Endothelial cell of umbilical vein (primary cell): ENCODE data around the gene AKT1.

Source experiments
- EZH2 ChIP-seq: IDR thresholded peaks from 2 replicates; pipeline ENCODE4 v1.6.1; 2012; ENCODE audit warnings: borderline replicate concordance, low read depth, mild to moderate bottlenecking, moderate library complexity, low read length, inconsistent platforms; ENCODE audit not compliant: severe bottlenecking
- JUN ChIP-seq: IDR thresholded peaks from 2 replicates; pipeline ENCODE4 v1.6.1; 2011; ENCODE audit warnings: borderline replicate concordance, low read depth; ENCODE audit not compliant: insufficient read length, insufficient read depth
- MYC ChIP-seq: IDR thresholded peaks from one replicate; pipeline ENCODE4 v1.6.1; 2011; ENCODE audit warnings: mild to moderate bottlenecking, low read depth, low read length
- POLR2A ChIP-seq: IDR thresholded peaks from 2 replicates; pipeline ENCODE4 v1.6.1; 2012; ENCODE audit warnings: low read depth, mild to moderate bottlenecking, control low read depth, low read length
- POLR2AphosphoS5 ChIP-seq: IDR thresholded peaks from 2 replicates; pipeline ENCODE4 v1.6.1; 2012; ENCODE audit warnings: low read depth, mild to moderate bottlenecking, control low read depth, low read length, moderate library complexity; ENCODE audit not compliant: insufficient read depth
- TF ChIP-seq, protein P1 (sequence below), 2 donors: IDR thresholded peaks; 1 replicate in 1 of 2; 2 replicates in 1 of 2; pipeline ENCODE4 v1.5.1; 2011; ENCODE audit warnings: low read length in 2 of 2, mild to moderate bottlenecking in 2 of 2, moderate library complexity in 2 of 2, control low read depth in 1 of 2, inconsistent platforms in 1 of 2, low read depth in 1 of 2; ENCODE audit not compliant: insufficient read depth in 1 of 2; ENCODE audit errors: extremely low read depth in 1 of 2
- TF ChIP-seq, protein P2 (sequence below): IDR thresholded peaks from 2 replicates; pipeline ENCODE4 v1.6.1; 2011; ENCODE audit not compliant: insufficient read depth, insufficient read length

GRCh38 chr14:104786726-104787675, 8.5 kb downstream of the AKT1 start:
- no peak for TF ChIP-seq JUN
- TF ChIP-seq, protein P1, sequence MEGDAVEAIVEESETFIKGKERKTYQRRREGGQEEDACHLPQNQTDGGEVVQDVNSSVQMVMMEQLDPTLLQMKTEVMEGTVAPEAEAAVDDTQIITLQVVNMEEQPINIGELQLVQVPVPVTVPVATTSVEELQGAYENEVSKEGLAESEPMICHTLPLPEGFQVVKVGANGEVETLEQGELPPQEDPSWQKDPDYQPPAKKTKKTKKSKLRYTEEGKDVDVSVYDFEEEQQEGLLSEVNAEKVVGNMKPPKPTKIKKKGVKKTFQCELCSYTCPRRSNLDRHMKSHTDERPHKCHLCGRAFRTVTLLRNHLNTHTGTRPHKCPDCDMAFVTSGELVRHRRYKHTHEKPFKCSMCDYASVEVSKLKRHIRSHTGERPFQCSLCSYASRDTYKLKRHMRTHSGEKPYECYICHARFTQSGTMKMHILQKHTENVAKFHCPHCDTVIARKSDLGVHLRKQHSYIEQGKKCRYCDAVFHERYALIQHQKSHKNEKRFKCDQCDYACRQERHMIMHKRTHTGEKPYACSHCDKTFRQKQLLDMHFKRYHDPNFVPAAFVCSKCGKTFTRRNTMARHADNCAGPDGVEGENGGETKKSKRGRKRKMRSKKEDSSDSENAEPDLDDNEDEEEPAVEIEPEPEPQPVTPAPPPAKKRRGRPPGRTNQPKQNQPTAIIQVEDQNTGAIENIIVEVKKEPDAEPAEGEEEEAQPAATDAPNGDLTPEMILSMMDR (IDR thresholded peaks at IDR 0.05; ENCODE audit: extremely low read depth in 1 of 2, insufficient read depth in 1 of 2, low read depth in 1 of 2, low read length in 2 of 2): no peak
- TF ChIP-seq POLR2AphosphoS5: no peak
- no peak for TF ChIP-seq EZH2
- no peak for TF ChIP-seq POLR2A
- no peak for TF ChIP-seq MYC
- TF ChIP-seq, protein P2, sequence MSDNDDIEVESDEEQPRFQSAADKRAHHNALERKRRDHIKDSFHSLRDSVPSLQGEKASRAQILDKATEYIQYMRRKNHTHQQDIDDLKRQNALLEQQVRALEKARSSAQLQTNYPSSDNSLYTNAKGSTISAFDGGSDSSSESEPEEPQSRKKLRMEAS: no peak
